Measurements from ENCODE around the gene PDLIM7. TPM values are rescaled to one million over a fixed set of nuclear protein-coding genes. Genes with fewer than 3 reads are reported as not detected.
A peak's percentile ranks its signal among the peaks of the same experiment; 100 is the strongest.

PDLIM7 gene
- total and polyA plus RNA-seq, 2 donors (not counting 3 experiments of a cell fraction or from before 2014, with no cell fraction given), result 314 to 318 TPM

DNA sequence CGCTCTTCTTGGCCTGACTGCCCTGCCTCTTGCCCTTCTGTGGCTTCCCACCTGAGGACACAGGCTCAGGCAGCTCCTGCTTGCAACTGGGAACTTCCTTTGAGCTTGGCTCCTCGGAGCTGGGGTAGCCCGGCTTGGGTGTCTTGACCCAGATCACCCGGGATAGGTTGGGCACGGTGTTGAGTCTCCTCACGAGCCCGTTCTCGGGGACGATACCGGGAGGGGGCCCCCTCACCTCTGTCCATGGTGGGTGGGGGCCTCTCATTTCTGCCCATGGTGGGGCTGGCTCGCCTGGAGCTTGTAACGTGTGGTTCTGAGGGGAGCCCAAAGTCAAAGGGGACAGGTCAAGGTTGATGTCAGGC is 27.1 kb upstream of the PDLIM7 start:
- H3K9me1 ChIP-seq (replicated peaks; ENCODE audit: control insufficient read depth, extremely low read depth, insufficient read depth, low read length), result no peaks in the 10 kb centered on the region
- DNase-seq (ENCODE audit: low read depth, low spot score) (no peak), FAIRE-seq (no peak)
- no peaks in the 10 kb centered on the region for H3K27me3 ChIP-seq (ENCODE audit: control insufficient read depth in 2 of 2, insufficient read depth in 2 of 2, low read length in 2 of 2)
- H3K4me3 ChIP-seq (replicated peaks in 1 of 3; ENCODE audit: insufficient read depth in 1 of 3, low read depth in 1 of 3, low read length in 3 of 3), result no peak overlapping the region
- H3K9ac ChIP-seq (replicated peaks; ENCODE audit: extremely low read depth, insufficient read depth, low read length), result no peak overlapping the region
- CTCF ChIA-PET, result interaction anchor here (0.9 to 1.2 kb wide), 2 partner anchors 24 to 134 kb away, joined by 3 read pairs; no protein-coding TSS in a partner anchor
- peaks cover 6 to 61% of the 10 kb centered on the region in 2 experiments for H3K36me3 ChIP-seq (ENCODE audit: control insufficient read depth in 2 of 2, extremely low read depth in 1 of 2, insufficient read depth in 2 of 2, low read length in 2 of 2)
- TSS peak; percentile 14 for BruUV-seq (replicated peaks)
- no peaks in the 10 kb centered on the region for H3K4me1 ChIP-seq (ENCODE audit: control insufficient read depth, extremely low read depth, insufficient read depth, low read length)
- H3K4me2 ChIP-seq (ENCODE audit: insufficient read depth, low read length), result no peak overlapping the region
- POLR2A ChIA-PET, result no interaction called here
- TF ChIP-seq POLR2AphosphoS5 (IDR thresholded peaks at IDR 0.05; ENCODE audit: insufficient read depth, low read depth, low read length) (no peak), MYC (IDR thresholded peaks at IDR 0.05; ENCODE audit: low read depth, low read length) (no peak), EZH2 (IDR thresholded peaks at IDR 0.05; ENCODE audit: borderline replicate concordance, low read depth, low read length, severe bottlenecking) (no peak), GATA2 (IDR thresholded peaks at IDR 0.05; ENCODE audit: insufficient read depth, insufficient read length, low read depth, low read length) (no peak), JUN (IDR thresholded peaks at IDR 0.05; ENCODE audit: borderline replicate concordance, insufficient read depth, insufficient read length, low read depth) (no peak), FOS (IDR thresholded peaks at IDR 0.05; ENCODE audit: borderline replicate concordance, insufficient read depth, low read length) (no peak), POLR2A (IDR thresholded peaks at IDR 0.05; ENCODE audit: low read depth, low read length) (no peak)
- TF ChIP-seq, protein P1, sequence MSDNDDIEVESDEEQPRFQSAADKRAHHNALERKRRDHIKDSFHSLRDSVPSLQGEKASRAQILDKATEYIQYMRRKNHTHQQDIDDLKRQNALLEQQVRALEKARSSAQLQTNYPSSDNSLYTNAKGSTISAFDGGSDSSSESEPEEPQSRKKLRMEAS (IDR thresholded peaks at IDR 0.05; ENCODE audit: insufficient read depth, insufficient read length), result no peak
- TF ChIP-seq, protein P2, sequence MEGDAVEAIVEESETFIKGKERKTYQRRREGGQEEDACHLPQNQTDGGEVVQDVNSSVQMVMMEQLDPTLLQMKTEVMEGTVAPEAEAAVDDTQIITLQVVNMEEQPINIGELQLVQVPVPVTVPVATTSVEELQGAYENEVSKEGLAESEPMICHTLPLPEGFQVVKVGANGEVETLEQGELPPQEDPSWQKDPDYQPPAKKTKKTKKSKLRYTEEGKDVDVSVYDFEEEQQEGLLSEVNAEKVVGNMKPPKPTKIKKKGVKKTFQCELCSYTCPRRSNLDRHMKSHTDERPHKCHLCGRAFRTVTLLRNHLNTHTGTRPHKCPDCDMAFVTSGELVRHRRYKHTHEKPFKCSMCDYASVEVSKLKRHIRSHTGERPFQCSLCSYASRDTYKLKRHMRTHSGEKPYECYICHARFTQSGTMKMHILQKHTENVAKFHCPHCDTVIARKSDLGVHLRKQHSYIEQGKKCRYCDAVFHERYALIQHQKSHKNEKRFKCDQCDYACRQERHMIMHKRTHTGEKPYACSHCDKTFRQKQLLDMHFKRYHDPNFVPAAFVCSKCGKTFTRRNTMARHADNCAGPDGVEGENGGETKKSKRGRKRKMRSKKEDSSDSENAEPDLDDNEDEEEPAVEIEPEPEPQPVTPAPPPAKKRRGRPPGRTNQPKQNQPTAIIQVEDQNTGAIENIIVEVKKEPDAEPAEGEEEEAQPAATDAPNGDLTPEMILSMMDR (IDR thresholded peaks at IDR 0.05; ENCODE audit: extremely low read depth in 1 of 2, insufficient read depth in 1 of 2, low read depth in 1 of 2, low read length in 2 of 2), result no peak
- intact Hi-C loops (cut with micrococcal nuclease) (no loop called here), dilution Hi-C loops (cut with MboI; ENCODE audit: extremely low pct_ligation_motif_present, low sequenced_read_pairs) (no loop called here)
- no peak overlapping the region for H3K27ac ChIP-seq (ENCODE audit: insufficient read depth, low read depth, low read length)
- H3K9me3 ChIP-seq (replicated peaks; ENCODE audit: control insufficient read depth, insufficient read depth, low read length), result no peaks in the 10 kb centered on the region
- H4K20me1 ChIP-seq (replicated peaks; ENCODE audit: control insufficient read depth, extremely low read depth, insufficient read depth, low read length), result no peaks in the 10 kb centered on the region
- H3K79me2 ChIP-seq (ENCODE audit: control insufficient read depth, insufficient read depth, low read length), result no peaks in the 10 kb centered on the region
- no peak overlapping the region for H2AFZ ChIP-seq (ENCODE audit: low read depth, low read length)
